Loucy (cell line): ENCODE data around the gene PSME2.

ENCODE experiments used
- H2AFZ ChIP-seq: fragments of 200-600 bp; sonication (generic); 2 replicates; pipeline ENCODE4 v1.6.0; 2016; ENCODE audit warnings: antibody characterized with exemption, mild to moderate bottlenecking, low read length, moderate library complexity
- H3F3A ChIP-seq: fragments of 200-600 bp; 2 replicates; pipeline ENCODE4 v1.6.0; 2016; ENCODE audit warnings: antibody characterized with exemption, low read depth, mild to moderate bottlenecking
- H3K27me3 ChIP-seq: fragments of 200-600 bp; sonication (generic); 2 replicates; pipeline ENCODE4 v1.6.1; 2014; ENCODE audit warnings: low read length, mild to moderate bottlenecking; ENCODE audit not compliant: insufficient read depth, poor library complexity, severe bottlenecking
- H3K36me3 ChIP-seq: fragments of 200-600 bp; sonication (generic); 2 replicates; pipeline ENCODE4 v1.6.1; 2016; ENCODE audit warnings: low read length; ENCODE audit not compliant: insufficient read depth
- H3K4me1 ChIP-seq: fragments of 200-600 bp; sonication (generic); 2 replicates; pipeline ENCODE4 v1.5.1; 2014; ENCODE audit warnings: low read length, mild to moderate bottlenecking; ENCODE audit not compliant: insufficient read depth, poor library complexity, severe bottlenecking
- H3K4me2 ChIP-seq: fragments of 200-600 bp; sonication (generic); 2 replicates; pipeline ENCODE4 v1.6.0; 2014; ENCODE audit warnings: antibody characterized with exemption, low read length, low read depth, mild to moderate bottlenecking; ENCODE audit not compliant: poor library complexity, severe bottlenecking
- H3K4me3 ChIP-seq: fragments of 200-600 bp; sonication (generic); 2 replicates; pipeline ENCODE4 v1.5.1; 2014; ENCODE audit warnings: low read length, mild to moderate bottlenecking, mixed read lengths; ENCODE audit not compliant: poor library complexity, severe bottlenecking
- H3K79me2 ChIP-seq: fragments of 200-600 bp; sonication (generic); 2 replicates; pipeline ENCODE4 v1.6.1; 2014; ENCODE audit warnings: low read length; ENCODE audit not compliant: insufficient read depth
- H3K9ac ChIP-seq: fragments of 200-600 bp; sonication (generic); 2 replicates; pipeline ENCODE4 v1.6.0; 2014; ENCODE audit warnings: mild to moderate bottlenecking, low read depth, low read length, moderate library complexity; ENCODE audit not compliant: poor library complexity, severe bottlenecking
- H3K9me2 ChIP-seq: fragments of 200-600 bp; sonication (generic); replicated peaks from 2 replicates; pipeline ENCODE4 v1.6.1; 2016; ENCODE audit warnings: low read depth, low read length, mixed read lengths
- H3K9me3 ChIP-seq: fragments of 200-600 bp; sonication (generic); 2 replicates; pipeline ENCODE4 v1.6.1; 2014; ENCODE audit warnings: mild to moderate bottlenecking, antibody characterized with exemption, low read length, low read depth; ENCODE audit not compliant: insufficient read depth
- H4K20me1 ChIP-seq: fragments of 200-600 bp; sonication (generic); 2 replicates; pipeline ENCODE4 v1.6.0; 2014; ENCODE audit warnings: antibody characterized with exemption, low read length, mild to moderate bottlenecking; ENCODE audit not compliant: insufficient read depth, poor library complexity, severe bottlenecking
- CTCF ChIP-seq: fragments of 200-600 bp; sonication (generic); conservative IDR thresholded peaks from 2 replicates; pipeline ENCODE4 v1.5.1; 2014; ENCODE audit warnings: mild to moderate bottlenecking, antibody characterized with exemption, low read length
- EZH2phosphoT487 ChIP-seq: fragments of 200-600 bp; IDR thresholded peaks from 2 replicates; pipeline ENCODE4 v1.6.1; 2018; ENCODE audit warnings: antibody characterized with exemption, mild to moderate bottlenecking, moderate library complexity, borderline replicate concordance

The PSME2 gene

GRCh38 chr14:24123424-24124417 lies 22.7 kb downstream of the PSME2 start:
- H3K27me3 ChIP-seq, result no peaks in the 10 kb centered on the region
- H3K9me2 ChIP-seq, result no peaks in the 10 kb centered on the region
- H2AFZ ChIP-seq, result no peak overlapping the region
- H3K4me3 ChIP-seq, result no peak overlapping the region
- H3K36me3 ChIP-seq, result peaks cover 33% of the 10 kb centered on the region
- H3K9ac ChIP-seq, result no peak overlapping the region
- H3K79me2 ChIP-seq, result no peaks in the 10 kb centered on the region
- no peaks in the 10 kb centered on the region for H3K9me3 ChIP-seq
- H3F3A ChIP-seq, result no peaks in the 10 kb centered on the region
- H4K20me1 ChIP-seq, result no peaks in the 10 kb centered on the region
- no peaks in the 10 kb centered on the region for H3K4me1 ChIP-seq
- no peak overlapping the region for H3K4me2 ChIP-seq
- TF ChIP-seq CTCF (no peak), EZH2phosphoT487 (no peak)

GRCh38 chr14:24122898-24123297 lies 23.5 kb downstream of the PSME2 start:
- H3K9me3 ChIP-seq, result no peaks in the 10 kb centered on the region
- TF ChIP-seq EZH2phosphoT487, result no peak
- no peak for TF ChIP-seq CTCF

GRCh38 chr14:24122416-24122815 lies 24.0 kb downstream of the PSME2 start:
- Histone ChIP-seq H3K27me3 (no peaks in the 10 kb centered on the region), H2AFZ (no peak overlapping the region), H3K79me2 (peaks cover 2% of the 10 kb centered on the region; the same call in 1 of the 2 replicates), H3K4me3 (no peak overlapping the region), H3F3A (no peaks in the 10 kb centered on the region), H3K4me1 (no peaks in the 10 kb centered on the region), H3K9me3 (no peaks in the 10 kb centered on the region), H4K20me1 (peaks cover under 1% of the 10 kb centered on the region), H3K4me2 (no peak overlapping the region), H3K9ac (no peak overlapping the region), H3K9me2 (no peaks in the 10 kb centered on the region), H3K36me3 (peaks cover 46% of the 10 kb centered on the region)
- TF ChIP-seq CTCF, result no peak
- no peak for TF ChIP-seq EZH2phosphoT487

More at GRCh38 chr14:24122898-24123297, 23.5 kb downstream of the PSME2 start:
- H2AFZ ChIP-seq, result no peak overlapping the region
- H3K9me2 ChIP-seq, result no peaks in the 10 kb centered on the region
- no peaks in the 10 kb centered on the region for H4K20me1 ChIP-seq
- no peak overlapping the region for H3K4me3 ChIP-seq
- no peak overlapping the region for H3K4me2 ChIP-seq
- H3K9ac ChIP-seq, result no peak overlapping the region
- no peaks in the 10 kb centered on the region for H3F3A ChIP-seq
- no peaks in the 10 kb centered on the region for H3K27me3 ChIP-seq
- peaks cover 42% of the 10 kb centered on the region for H3K36me3 ChIP-seq
- H3K79me2 ChIP-seq, result no peaks in the 10 kb centered on the region
- H3K4me1 ChIP-seq, result no peaks in the 10 kb centered on the region
